ENCODE results near the gene OR1J1.

Gene OR1J1, protein sequence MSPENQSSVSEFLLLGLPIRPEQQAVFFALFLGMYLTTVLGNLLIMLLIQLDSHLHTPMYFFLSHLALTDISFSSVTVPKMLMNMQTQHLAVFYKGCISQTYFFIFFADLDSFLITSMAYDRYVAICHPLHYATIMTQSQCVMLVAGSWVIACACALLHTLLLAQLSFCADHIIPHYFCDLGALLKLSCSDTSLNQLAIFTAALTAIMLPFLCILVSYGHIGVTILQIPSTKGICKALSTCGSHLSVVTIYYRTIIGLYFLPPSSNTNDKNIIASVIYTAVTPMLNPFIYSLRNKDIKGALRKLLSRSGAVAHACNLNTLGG

DNA sequence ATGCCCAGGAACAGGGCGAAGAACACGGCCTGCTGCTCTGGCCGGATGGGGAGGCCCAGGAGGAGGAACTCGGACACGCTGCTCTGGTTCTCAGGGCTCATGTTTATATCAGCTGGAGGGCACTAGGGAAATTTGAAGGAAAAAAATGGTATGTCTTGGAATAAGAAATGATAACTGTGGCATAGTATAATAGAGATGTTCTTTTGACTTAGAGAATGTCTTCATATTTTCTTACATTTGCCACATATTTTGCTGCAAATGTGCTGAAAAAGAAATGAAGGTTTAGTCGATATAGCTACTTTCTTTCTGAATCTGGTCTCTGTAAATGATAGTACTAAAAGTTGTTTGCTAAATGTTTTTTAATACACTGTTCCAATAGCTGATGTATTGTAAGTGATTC, at the start of gene OR1J1:
OR1J1 (minus strand) TSS at position 101 of the 400 bp plus-strand sequence; CDS start at position 101, 0 bp downstream.
- no peak for DNase-seq

DNA sequence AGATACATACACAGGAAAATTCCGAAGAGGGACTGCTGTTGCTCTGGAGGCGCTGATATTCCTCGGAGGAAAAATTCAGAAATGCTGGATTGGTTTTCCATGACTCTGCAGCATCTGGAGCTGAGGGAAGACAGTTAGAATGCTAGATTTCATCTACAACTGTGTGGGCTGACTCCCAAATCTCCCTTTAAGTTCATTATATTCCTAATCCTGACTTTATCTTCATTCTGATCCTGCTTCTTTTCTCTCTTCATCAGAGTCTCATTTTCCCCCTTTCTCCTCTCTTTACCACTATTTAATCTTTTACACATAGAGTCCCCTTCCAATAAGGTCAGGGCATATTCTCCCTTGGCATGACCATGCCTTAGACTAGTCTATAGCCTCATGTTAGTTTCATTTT, 49.5 kb upstream of the OR1J1 start, which contains the start of gene OR1N1:
OR1N1 (minus strand) TSS at position 101 of the 400 bp plus-strand sequence; CDS start at position 101, 0 bp downstream.
- DNase-seq, result no peak

DNA sequence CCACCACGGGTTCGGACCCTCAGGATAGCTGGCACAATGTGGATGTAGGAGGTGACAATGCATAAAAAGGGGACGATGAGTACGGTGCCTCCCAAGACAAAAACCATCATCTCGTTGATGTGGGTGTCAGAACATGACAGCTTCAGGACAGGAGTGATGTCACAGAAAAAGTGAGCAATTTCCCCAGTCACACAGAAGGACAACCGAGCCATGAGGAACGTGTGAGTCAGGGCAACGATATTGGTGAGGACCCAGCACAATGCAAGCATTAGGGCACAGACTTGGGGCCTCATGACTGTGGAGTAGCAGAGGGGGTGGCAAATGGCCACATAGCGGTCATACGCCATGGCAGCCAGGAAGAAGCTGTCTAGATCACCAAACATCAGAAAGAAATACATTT, 48.9 kb upstream of the OR1J1 start:
- DNase-seq, result no peak

DNA sequence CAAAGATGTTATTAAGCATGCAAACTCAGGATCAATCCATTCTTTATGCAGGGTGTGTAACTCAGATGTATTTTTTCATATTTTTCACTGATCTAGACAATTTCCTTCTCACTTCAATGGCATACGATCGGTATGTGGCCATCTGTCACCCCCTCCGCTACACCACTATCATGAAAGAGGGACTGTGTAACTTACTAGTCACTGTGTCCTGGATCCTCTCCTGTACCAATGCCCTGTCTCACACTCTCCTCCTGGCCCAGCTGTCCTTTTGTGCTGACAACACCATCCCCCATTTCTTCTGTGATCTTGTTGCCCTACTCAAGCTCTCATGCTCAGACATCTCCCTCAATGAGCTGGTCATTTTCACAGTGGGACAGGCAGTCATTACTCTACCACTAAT, 41.6 kb upstream of the OR1J1 start:
- no peak for DNase-seq

DNA sequence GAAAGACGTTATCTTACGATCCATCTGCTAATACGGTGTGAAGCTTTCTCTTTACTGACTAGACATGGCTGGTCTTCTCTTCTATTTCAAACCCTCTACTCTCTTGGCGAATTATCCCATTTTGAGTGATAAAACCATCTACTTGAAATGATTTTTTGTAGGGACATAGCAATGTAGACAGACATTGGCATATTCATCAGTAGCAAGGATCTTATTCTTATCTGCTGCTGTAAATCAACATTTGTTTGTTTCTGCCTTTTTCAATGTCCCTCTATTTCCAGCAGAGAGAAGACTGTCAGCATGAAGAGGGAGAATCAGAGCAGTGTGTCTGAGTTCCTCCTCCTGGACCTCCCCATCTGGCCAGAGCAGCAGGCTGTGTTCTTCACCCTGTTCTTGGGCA, 41.1 kb upstream of the OR1J1 start, which contains the start of gene OR1J4:
OR1J4 (plus strand) TSS at position 301 of the 400 bp plus-strand sequence; CDS start at position 301, 0 bp downstream.
- no peak for DNase-seq

DNA sequence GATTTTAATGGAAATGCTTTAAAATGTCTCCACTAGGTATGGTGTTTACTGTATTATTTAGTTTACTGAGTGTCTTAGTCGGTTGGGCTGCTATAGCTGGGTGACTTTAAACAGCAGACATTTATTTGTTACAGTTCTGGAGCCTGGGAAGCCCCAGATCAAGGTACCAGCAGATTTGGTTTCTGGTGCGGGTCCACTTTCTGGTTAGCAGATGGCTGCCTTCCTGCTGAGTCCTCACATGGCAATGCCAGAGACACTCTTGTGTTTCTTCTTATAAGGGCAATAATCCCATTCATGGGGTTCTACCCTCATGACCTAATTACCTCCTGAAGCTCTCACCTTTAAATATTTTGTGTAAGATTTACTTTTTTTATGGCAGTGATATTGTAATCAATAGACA, 40.5 kb upstream of the OR1J1 start:
- no peak for DNase-seq

DNA sequence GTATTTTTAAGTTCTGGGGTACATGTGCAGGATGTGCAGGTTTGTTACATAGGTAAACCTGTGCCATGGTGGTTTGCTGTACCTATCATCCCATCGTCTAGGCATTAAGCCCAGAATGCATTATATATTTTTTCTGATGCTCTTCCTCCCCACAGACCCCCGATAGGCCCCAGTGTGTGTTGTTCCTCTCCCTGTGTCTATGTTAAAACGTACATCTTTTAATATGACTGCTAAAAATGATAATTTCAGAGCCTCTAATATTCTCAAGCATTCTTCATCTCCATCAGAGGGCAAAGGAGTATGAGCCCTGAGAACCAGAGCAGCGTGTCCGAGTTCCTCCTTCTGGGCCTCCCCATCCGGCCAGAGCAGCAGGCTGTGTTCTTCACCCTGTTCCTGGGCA, 32.8 kb upstream of the OR1J1 start, which contains the start of gene OR1J2:
OR1J2 (plus strand) TSS at position 301 of the 400 bp plus-strand sequence; CDS start at position 301, 0 bp downstream.
- DNase-seq, result no peak

DNA sequence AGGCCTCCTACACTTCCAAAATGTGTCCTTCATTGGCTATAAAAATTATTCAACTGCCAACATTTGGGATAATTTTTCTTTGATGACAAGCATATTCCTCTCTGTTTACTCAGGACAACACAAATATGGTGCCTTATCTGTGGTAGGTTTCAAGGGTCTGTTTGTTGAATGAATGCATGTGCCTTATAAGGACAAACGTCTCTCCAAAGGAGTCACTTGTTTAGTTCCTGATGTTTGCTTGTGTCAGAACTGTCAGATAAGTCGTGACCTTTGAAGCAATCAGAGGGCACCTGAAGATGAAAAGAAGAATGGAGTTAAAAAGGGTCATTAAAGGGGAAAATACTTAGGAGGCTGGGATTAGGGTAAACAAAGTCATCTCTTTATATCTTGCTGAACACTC, 29.2 kb upstream of the OR1J1 start:
- DNase-seq, result no peak

DNA sequence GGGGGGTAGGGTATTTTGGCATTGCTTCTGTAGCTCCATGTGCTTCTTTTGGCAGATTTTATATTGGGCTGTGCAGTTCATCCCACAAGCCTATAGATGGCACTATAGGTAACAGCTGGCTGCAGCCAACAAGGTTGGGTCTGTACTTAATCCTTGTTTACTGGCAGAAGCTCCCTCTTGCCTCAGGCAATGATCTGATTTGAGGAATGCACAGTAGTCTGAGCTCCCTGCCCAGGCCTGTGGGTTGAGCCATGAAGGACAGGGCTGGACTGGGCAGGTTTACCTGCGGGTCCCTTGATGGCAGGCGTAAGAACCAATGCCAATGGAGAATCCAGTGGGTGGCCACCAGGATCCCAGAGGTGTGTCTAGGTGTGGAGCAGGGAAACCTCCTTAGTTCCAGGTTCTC, 21.2 kb upstream of the OR1J1 start:
- no peak for DNase-seq

DNA sequence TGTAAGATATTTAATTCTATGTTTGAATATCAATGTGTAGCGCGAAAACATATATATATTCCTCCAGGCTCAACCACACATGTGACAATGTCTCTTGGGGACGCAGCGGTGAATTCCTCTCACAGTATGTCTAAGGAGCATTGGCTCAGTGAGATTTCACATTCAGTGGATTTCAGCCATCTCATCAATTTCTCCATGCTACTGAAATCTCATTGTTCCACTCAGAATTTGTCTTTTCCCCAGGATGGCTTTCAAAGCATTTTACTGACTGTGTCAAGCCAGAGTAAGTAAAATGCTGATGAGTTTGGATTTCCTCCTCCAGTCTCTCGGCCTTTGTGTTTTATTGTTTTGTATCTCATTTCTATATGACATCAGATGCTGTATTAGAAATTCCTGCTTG, 1.3 kb upstream of the OR1J1 start:
- DNase-seq, result no peak

DNA sequence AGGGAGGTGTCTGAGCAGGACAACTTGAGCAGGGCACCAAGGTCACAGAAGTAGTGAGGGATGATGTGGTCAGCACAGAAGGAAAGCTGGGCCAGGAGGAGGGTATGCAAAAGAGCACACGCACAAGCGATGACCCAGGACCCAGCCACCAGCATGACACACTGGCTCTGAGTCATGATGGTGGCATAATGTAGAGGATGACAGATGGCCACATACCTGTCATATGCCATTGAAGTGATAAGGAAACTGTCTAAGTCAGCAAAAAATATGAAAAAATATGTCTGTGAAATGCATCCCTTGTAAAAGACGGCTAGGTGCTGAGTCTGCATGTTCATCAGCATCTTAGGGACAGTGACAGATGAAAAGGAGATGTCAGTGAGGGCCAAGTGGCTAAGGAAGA, 380 bp downstream of the OR1J1 start:
- no peak for DNase-seq

DNA sequence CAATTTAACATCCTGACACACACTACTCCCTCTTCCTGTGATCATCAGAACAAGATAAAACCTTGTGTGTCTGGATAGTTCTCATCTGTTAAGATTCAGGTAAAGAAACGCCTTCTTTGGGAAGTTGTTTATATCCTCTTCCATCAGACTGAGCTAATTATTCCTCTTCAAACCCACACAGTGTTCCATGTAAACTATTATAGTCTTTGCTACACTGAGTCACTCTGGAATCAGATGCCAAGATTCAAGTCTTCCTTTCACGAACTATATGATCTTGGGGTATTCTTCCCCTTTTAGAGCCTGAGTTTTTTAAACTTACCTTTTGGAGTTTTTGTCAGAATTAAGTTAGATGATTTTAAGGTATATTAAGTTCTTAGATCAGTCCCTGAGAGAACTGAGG, 2.0 kb downstream of the OR1J1 start:
- no peak for DNase-seq

DNA sequence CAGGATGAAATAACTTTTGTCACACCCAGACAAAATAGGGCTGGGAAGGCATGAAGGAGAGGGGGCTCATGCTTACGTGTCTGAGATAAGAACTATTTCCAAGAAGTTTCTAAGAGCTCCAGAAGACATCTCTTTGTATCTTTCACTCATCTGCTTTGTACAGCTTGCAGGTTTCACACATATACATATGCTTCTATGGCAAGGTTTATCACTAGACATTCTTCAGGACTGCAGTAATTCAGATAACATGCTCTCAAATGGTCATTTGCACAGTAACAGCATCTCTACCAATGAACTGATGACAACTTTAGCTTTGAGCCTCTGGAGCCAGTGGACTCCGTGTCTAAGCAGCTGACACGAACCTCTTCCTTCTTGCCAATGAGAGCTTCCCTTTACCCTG, 3.2 kb downstream of the OR1J1 start:
- DNase-seq, result no peak

DNA sequence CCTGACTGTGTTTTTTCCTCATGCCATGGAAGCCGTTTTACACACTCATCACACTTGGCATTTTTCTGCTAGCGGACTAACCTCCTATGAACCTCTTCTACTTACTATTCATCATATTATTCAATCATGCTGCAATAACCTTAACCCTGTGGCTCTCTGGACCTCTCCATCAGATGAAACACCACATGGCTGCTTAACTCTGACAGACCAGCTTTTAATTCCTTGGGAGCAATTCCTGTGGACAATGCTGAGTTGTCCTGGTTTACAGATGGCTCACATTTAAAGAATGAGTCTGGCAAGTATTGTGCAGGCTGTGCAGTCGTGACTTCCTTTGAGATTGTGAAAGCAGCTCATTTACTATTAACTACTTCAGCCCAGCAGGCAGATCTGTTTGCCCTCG, 9.0 kb downstream of the OR1J1 start:
- DNase-seq, result no peak

DNA sequence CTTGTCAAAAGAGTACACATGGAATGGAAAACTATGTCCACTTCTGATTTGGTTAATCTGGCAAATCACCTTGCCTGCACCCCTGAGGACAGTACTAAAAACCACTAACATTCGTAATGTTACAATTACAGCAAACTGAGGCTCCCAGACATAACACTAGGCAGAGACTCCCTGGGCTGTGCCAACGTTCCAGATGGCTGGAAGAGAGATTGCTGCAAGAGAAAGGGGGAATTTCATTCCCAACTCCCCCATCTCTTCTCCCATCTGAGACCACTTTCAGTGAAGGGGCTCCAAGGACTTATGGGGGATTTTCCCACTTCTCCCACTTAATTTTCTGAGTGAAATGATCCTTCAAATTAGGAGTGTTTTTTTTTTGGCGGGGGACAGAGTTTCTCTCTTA, 11.3 kb downstream of the OR1J1 start:
- DNase-seq, result no peak

DNA sequence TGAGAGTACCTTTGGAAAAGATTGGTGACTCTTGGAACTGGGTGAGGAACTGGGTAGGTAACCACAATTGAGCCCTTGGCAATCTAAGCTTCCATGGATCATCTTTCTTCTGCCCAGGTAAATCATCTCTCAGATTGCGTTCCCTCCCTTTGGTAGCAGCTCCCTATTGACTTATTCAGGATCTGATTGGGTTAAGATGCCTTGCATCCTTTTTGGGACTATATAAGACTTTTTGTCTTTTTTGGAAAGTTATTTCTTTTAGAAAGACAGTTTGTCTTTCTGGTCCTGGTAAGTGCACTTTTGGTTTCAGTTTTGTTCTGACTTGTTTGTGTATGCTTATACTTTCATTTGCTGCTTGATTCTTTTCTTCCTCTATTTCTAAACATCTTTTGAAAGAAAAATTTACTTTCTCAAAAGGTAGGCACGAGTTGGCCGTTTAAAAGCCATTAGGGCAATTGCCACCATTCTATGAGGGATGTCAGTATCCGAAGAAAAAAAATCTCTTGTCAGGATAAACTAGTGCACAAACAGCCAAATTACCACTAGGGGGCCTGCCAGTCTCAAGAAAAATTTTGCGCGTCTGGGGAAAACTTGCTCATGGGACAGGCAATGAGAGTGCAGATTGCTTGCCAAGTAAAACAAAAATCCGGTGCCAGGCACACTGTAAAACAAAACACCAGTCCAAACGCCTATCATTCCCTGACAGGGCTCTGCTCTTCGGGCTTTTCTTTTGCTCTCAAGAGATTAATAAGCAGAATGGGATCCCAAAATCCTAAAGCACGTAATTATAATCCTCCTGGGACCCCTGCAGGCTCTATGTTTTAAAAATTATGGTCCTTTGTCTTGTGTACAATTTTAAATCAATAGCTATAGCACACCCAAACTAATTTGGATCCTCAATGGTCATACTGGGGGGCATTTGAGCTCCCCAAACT, 12.8 kb downstream of the OR1J1 start:
- peak; percentile 37 for DNase-seq

DNA sequence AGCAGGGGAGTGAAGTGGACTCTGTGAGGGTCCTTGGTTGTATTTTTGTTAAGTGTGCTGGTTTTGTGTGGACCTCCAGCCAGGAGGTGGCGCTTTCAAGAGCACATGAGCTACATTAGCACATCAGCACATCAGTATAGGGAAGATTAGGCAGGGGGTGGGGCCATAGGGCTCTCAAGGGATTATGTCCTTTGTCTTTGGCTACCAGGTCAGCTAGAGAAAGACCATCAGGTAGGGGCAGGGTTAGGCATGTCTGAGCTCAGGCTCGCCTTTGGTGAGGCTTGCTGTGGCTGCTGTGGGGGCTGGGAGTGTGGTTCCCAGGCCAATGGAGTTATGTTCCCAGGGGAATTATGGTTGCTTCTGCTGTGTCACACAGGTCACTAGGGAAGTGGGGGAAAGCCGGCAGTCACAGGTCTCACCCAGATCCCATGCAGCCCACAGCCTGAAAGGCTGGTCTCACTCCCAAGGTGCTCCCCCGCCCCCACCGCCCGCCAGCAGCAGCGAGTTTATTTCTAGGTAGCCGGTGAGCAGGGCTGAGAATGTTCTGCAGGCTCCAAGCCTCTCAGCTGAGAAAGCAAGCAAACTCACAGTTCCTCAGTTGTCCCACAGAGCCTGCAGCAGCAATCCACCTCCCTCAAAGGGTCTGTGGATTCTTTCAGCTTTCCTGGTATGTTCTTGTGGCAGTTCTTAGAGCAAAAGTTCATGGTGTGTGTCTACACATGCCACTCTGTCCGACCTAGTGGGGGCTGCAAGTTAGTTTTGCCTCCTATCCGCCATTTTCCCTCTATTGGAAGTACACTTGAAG, 13.7 kb downstream of the OR1J1 start:
- DNase-seq, result no peak

DNA sequence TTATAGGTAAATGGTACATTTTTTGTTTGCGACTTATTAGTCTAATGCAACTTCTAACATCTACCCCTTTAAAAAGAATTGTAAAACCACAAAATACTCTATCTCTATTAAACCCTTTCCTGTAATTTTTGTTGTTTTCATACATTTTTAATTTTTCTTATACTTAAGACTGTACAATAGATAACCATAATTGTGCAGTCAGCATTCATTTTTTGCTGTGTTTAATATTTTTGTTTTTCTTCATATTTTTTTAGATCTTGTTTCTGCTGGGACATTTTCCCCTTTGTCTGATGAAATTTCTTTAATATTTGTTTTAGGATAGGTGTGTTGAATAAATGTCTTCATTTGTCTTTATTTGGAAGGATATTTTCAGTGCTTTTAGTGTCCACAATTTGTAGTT, 19.9 kb downstream of the OR1J1 start:
- no peak for DNase-seq

DNA sequence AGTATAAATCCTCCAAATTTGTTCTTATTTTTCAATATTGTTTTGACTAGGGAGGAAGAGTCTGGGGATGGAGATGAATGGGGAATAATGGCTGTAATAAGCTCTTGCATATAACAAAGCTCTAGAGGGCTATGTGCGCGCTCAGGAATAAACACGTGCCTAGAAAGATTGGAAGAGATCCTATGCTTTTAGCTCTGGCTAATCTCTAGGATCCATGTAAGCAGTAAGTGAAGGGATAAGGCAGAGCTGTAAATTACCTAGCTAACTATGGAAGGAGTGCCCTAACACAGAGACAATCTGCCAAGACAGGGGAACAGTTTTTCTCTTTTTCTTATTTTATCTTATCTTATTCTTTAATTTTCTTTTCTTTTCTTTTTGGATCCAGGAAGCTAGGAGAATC, 21.6 kb downstream of the OR1J1 start:
- DNase-seq, result no peak

DNA sequence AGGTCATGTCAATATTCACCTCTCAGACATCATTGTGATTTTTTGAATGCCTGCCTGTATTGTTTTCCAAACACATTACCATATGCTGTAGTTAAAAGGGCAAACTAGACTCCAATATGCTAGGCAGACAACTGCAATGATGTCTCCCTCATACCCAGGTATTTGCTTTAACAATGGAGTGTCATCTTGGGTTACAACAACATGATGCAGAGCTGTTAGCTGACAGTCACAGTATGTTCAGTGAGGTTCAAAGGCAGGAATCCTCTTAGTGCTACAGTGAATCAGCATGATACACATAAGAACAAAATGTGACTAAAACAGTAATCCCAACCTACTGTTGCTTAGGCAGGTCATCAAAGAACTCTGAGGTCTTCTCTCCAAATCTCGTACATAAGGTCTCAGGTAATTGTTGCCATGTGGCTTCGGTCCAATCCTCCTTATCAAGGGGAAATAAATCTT, 24.0 kb downstream of the OR1J1 start:
- DNase-seq, result no peak

DNA sequence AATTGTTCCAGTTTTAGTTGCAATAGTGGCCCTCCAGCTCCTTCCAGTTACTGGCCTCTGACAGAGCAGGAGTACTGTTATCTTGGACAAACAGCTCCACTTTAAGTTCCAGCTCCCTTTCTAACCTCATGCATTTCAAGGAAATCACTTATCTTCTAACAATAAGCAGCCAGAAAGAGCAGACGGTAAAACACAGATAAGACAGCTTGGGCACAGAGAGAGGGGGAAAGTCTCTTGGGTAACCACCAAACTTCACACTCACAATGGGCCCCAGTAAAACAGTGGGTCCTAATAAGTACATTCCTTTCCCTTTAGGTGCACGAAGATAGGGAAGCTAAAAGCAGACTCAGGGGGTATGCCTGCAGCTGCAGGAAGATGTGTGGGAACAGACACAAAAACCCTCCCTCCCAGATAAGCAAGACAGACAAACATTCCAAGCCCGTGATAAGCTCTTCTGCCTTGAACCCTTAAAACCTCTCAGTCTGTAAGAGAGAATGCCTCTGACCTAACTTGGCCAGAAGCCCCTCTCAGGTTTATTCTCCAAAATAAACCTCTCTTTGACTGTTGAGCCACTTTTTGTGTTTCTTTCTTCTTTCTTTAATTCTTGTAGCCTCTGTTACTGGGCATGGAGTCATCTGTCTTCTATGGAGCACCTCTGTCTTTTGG, 30.8 kb downstream of the OR1J1 start:
- no peak for DNase-seq

DNA sequence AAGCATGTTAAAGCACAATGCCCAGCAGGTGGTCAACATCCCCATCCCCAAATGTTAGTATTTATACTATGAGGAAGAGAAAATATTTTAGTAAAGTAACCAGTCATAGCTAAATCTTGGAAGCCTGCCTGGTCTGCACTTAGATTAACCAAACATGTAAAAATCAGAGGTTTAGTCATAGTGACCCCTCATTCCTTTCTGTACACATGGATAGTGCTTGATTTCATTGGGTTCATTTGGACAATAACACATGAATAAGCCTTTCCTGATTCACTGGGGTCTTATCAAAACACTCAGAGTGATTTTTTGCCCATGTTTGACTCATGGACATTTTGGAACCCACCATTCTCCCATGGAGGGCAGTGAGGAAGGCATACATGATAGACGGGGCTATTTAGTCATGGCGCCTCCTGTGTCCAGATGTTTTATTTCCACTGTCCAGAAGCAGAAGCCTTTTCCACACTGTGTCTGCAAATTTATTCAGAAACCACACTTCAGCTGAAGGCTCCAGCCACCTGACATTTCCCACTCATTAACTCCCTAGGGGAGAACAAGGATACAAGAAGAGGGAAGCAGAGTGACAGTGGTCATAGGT, 32.5 kb downstream of the OR1J1 start:
- DNase-seq, result no peak

Measured in stimulated activated naive CD4-positive, alpha-beta T cell treated with Interleukin-2 at 50 U/mL for 16 hours (primary cell).